ENCODE measurements around the gene OR56B4. TPM values are rescaled to one million over a fixed set of nuclear protein-coding genes. Genes with fewer than 3 reads are reported as not detected.

The OR56B4 gene
- total RNA-seq, 1 experiment from 2014 or later, result not detected

DNA sequence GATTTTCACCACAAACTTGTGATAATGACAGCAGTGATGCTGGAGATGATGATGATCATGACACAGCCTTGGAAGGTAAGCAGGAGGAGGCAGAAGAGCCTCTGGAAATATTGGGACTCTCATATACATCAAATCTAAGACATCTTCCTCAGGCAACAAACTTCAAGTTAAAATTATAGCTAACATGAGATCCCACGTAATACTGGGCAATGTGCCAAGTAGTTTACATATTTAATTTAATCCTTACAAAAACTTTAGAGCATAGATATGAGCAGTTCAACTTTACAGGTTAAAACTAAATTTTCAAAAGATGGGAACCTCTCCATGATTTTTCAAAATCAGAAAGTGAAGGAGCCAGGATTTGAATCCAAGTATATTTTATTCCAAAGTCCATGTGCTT is 43.6 kb downstream of the OR56B4 start:
- DNase-seq (ENCODE audit: low spot score), result no peak

DNA sequence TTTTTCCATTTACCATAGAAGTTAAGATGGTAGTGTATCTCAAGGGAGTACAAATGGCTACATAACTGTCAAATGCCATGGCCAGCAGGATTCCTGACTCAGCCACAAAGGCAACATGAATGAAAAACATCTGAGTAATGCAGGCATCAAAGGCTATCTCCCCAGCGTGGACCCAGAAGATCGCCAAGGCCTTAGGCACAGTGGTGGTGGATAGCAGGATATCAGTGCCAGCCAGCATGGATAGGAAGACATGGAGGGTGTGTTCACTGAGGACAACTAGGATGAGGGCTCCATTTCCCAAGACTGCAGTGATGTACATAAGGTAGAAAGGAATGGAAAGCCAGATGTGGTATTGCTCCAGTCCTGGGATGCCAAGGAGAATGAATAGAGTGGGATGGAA is 44.6 kb downstream of the OR56B4 start:
- no peak for DNase-seq (ENCODE audit: low spot score)

DNA sequence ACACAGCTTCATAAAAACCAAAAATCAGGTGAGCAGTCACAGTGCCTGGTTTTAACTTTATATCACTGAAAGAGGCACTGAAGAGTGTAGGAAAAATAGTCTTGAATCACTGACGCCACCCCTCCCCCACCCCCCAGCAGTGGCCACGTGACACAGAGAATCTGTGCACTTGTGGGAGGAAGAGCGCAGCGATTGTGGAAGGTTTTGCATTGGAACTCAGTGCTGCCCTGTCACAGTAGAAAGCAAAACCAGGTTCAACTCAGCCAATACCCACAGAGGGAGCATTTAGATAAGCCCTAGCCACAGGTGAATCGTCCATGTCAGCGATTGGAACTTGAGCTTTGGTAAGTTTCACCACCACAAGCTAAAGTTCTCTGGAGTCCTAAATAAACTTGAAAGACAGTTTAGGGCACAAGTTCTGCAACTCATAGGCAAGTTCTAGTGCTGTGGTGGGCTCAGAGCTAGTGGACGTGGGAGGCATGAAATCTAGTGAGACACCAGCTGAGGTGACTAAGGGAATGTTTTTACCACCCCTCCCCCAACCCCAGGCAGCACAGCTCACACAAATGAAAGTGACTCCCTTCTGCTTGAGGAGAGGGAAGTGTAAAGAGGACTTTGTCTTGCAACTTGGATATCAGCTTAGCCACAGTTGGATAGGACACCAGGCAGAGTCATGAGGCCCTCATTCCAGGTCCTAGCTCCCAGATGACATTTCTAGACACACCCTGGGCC is 49.3 kb downstream of the OR56B4 start:
- no peak for DNase-seq (ENCODE audit: low spot score)

Other genes starting within 250 kb of the OR56B4 start
- gene OR52E8, start 250.0 kb upstream of the OR56B4 start, total RNA-seq (2014; rRNA removed; shearing (Covaris generic)), result not detected in 2 replicates
- not detected in 2 replicates for gene OR52E4, start 227.1 kb upstream of the OR56B4 start, total RNA-seq (2014; rRNA removed; shearing (Covaris generic))
- not detected in 2 replicates for gene OR52E5, start 214.5 kb upstream of the OR56B4 start, total RNA-seq (2014; rRNA removed; shearing (Covaris generic))
- gene OR56A3, start 165.4 kb upstream of the OR56B4 start, total RNA-seq (2014; rRNA removed; shearing (Covaris generic)), result not detected in 2 replicates
- gene OR56A5, start 139.2 kb upstream of the OR56B4 start, total RNA-seq (2014; rRNA removed; shearing (Covaris generic)), result not detected in 2 replicates
- not detected in 2 replicates for gene OR52L1, start 120.7 kb upstream of the OR56B4 start, total RNA-seq (2014; rRNA removed; shearing (Covaris generic))
- not detected in 2 replicates for gene OR56A4, start 100.7 kb upstream of the OR56B4 start, total RNA-seq (2014; rRNA removed; shearing (Covaris generic))
- 0.04 TPM in 1 of 2 replicates, not detected in the other for gene OR56A1, start 76.9 kb upstream of the OR56B4 start, total RNA-seq (2014; rRNA removed; shearing (Covaris generic))
- not detected in 2 replicates for gene OR52B2, start 62.6 kb downstream of the OR56B4 start, total RNA-seq (2014; rRNA removed; shearing (Covaris generic))
- not detected in 2 replicates for gene OR52W1, start 91.5 kb downstream of the OR56B4 start, total RNA-seq (2014; rRNA removed; shearing (Covaris generic))
- not detected in 2 replicates for gene C11orf42, start 97.9 kb downstream of the OR56B4 start, total RNA-seq (2014; rRNA removed; shearing (Covaris generic))
- gene FHIP1B, start 127.0 kb downstream of the OR56B4 start, total RNA-seq (2014; rRNA removed; shearing (Covaris generic)), result 5.0 and 7.1 TPM in 2 replicates
- not detected in 2 replicates for gene CNGA4, start 131.4 kb downstream of the OR56B4 start, total RNA-seq (2014; rRNA removed; shearing (Covaris generic))
- gene CCKBR, start 152.2 kb downstream of the OR56B4 start, total RNA-seq (2014; rRNA removed; shearing (Covaris generic)), result not detected in 2 replicates
- gene CAVIN3, start 212.8 kb downstream of the OR56B4 start, total RNA-seq (2014; rRNA removed; shearing (Covaris generic)), result 0.27 and 0.41 TPM in 2 replicates